ENCODE data around the gene KSR1.
"Not testable (repeated sequence)": the region's sequence is repeated elsewhere in the genome, so short reads cannot be mapped to it uniquely, and the experiment has no call there.

Gene KSR1

DNA sequence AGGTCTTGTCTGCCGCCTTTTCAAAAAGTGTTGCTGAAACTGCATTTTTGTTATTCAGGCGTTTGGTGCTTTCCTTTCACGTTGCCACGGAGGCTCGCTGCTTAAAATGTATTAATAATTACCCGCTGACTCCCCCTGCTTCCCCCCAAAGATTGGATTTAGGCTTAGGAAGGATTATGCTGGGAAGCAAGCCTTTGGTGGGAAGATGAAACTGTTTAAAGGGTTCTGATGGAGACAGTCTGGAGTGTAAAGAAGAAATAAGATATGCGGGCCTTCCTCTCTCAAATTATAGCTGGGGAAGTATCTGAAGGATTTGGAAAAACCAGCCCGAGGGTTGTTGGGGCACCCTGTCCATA lies 1.1 kb downstream of the KSR1 start:
- Histone ChIP-seq H3K4me3 (ENCODE audit: low read length) (peak overlapping the region; percentile 79), H3K27ac (ENCODE audit: low read length) (no peak overlapping the region), H3K9ac (ENCODE audit: low read depth, low read length) (peak overlapping the region; percentile 52; the same call in 1 of the 2 replicates), H3K4me1 (ENCODE audit: insufficient read depth, low read length) (peaks cover 29% of the 10 kb centered on the region), H3K36me3 (ENCODE audit: insufficient read depth, low read depth, low read length) (no peaks in the 10 kb centered on the region), H3K9me3 (ENCODE audit: insufficient read depth, low read depth, low read length) (no peaks in the 10 kb centered on the region), H3K27me3 (ENCODE audit: insufficient read depth, low read length) (peaks cover 29% of the 10 kb centered on the region)

- Histone ChIP-seq H3K9ac (ENCODE audit: low read depth, low read length) (peak overlapping the region; percentile 52; the same call in 1 of the 2 replicates), H3K27me3 (ENCODE audit: insufficient read depth, low read length) (peaks cover 29% of the 10 kb centered on the region), H3K4me3 (ENCODE audit: low read length) (peak overlapping the region; percentile 79), H3K4me1 (ENCODE audit: insufficient read depth, low read length) (peaks cover 29% of the 10 kb centered on the region), H3K9me3 (ENCODE audit: insufficient read depth, low read depth, low read length) (no peaks in the 10 kb centered on the region), H3K27ac (ENCODE audit: low read length) (no peak overlapping the region), H3K36me3 (ENCODE audit: insufficient read depth, low read depth, low read length) (no peaks in the 10 kb centered on the region)
These were observed 1.7 kb downstream of the KSR1 start for GRCh38 chr17:27457731-27458523.

- Histone ChIP-seq H3K36me3 (ENCODE audit: insufficient read depth, low read depth, low read length) (no peaks in the 10 kb centered on the region), H3K4me3 (ENCODE audit: low read length) (peak overlapping the region; percentile 79), H3K4me1 (ENCODE audit: insufficient read depth, low read length) (peaks cover 30% of the 10 kb centered on the region), H3K9ac (ENCODE audit: low read depth, low read length) (no peak overlapping the region), H3K27me3 (ENCODE audit: insufficient read depth, low read length) (peaks cover 29% of the 10 kb centered on the region), H3K9me3 (ENCODE audit: insufficient read depth, low read depth, low read length) (no peaks in the 10 kb centered on the region), H3K27ac (ENCODE audit: low read length) (no peak overlapping the region)
These were observed 2.3 kb downstream of the KSR1 start for GRCh38 chr17:27458524-27458908.

GRCh38 chr17:27459433-27459832 lies 3.2 kb downstream of the KSR1 start:
- H3K27me3 ChIP-seq (ENCODE audit: insufficient read depth, low read length), result peaks cover 29% of the 10 kb centered on the region
- H3K9me3 ChIP-seq (ENCODE audit: insufficient read depth, low read depth, low read length), result no peaks in the 10 kb centered on the region
- no peak overlapping the region for H3K4me3 ChIP-seq (ENCODE audit: low read length)
- no peaks in the 10 kb centered on the region for H3K36me3 ChIP-seq (ENCODE audit: insufficient read depth, low read depth, low read length)
- H3K9ac ChIP-seq (ENCODE audit: low read depth, low read length), result no peak overlapping the region
- H3K27ac ChIP-seq (ENCODE audit: low read length), result no peak overlapping the region
- H3K4me1 ChIP-seq (ENCODE audit: insufficient read depth, low read length), result peaks cover 36% of the 10 kb centered on the region

GRCh38 chr17:27460196-27460725 lies 4.0 kb downstream of the KSR1 start:
- Histone ChIP-seq H3K9me3 (ENCODE audit: insufficient read depth, low read depth, low read length) (no peaks in the 10 kb centered on the region), H3K9ac (ENCODE audit: low read depth, low read length) (no peak overlapping the region), H3K4me1 (ENCODE audit: insufficient read depth, low read length) (peaks cover 35% of the 10 kb centered on the region), H3K4me3 (ENCODE audit: low read length) (no peak overlapping the region), H3K27ac (ENCODE audit: low read length) (no peak overlapping the region), H3K36me3 (ENCODE audit: insufficient read depth, low read depth, low read length) (no peaks in the 10 kb centered on the region), H3K27me3 (ENCODE audit: insufficient read depth, low read length) (peaks cover 26% of the 10 kb centered on the region)

- no peak overlapping the region for H3K9ac ChIP-seq (ENCODE audit: low read depth, low read length)
These were observed 5.1 kb downstream of the KSR1 start for GRCh38 chr17:27461192-27461859.

DNA sequence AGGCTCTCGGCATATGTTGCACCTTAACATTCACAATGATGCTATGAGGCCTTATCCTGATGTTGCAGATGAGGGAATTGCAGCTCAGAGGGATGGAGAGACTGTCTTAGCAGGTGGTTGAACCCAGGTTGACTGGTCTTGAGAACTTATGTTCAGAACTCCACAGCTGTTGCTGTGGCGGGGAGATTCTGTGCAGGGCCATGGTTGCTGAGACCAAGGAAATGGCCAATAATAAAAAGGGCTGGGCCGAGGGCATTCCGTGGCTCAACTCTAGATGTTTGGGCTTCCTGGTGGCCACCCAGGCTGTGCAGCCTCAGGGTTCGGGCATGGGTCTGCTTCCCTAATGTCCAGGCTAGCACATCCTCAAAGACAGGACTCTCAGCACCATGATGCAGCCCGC lies 5.9 kb downstream of the KSR1 start:
- no peak overlapping the region for H3K9ac ChIP-seq (ENCODE audit: low read depth, low read length)
- no peak overlapping the region for H3K27ac ChIP-seq (ENCODE audit: low read length)
- no peaks in the 10 kb centered on the region for H3K9me3 ChIP-seq (ENCODE audit: insufficient read depth, low read depth, low read length)
- H3K4me1 ChIP-seq (ENCODE audit: insufficient read depth, low read length), result peaks cover 47% of the 10 kb centered on the region
- no peak overlapping the region for H3K4me3 ChIP-seq (ENCODE audit: low read length)
- H3K36me3 ChIP-seq (ENCODE audit: insufficient read depth, low read depth, low read length), result no peaks in the 10 kb centered on the region
- peaks cover 20% of the 10 kb centered on the region for H3K27me3 ChIP-seq (ENCODE audit: insufficient read depth, low read length)

More at GRCh38 chr17:27461192-27461859, 5.1 kb downstream of the KSR1 start:
- peaks cover 23% of the 10 kb centered on the region for H3K27me3 ChIP-seq (ENCODE audit: insufficient read depth, low read length)
- peaks cover 38% of the 10 kb centered on the region for H3K4me1 ChIP-seq (ENCODE audit: insufficient read depth, low read length)
- H3K9me3 ChIP-seq (ENCODE audit: insufficient read depth, low read depth, low read length), result no peaks in the 10 kb centered on the region
- H3K27ac ChIP-seq (ENCODE audit: low read length), result no peak overlapping the region
- no peak overlapping the region for H3K4me3 ChIP-seq (ENCODE audit: low read length)
- no peaks in the 10 kb centered on the region for H3K36me3 ChIP-seq (ENCODE audit: insufficient read depth, low read depth, low read length)

DNA sequence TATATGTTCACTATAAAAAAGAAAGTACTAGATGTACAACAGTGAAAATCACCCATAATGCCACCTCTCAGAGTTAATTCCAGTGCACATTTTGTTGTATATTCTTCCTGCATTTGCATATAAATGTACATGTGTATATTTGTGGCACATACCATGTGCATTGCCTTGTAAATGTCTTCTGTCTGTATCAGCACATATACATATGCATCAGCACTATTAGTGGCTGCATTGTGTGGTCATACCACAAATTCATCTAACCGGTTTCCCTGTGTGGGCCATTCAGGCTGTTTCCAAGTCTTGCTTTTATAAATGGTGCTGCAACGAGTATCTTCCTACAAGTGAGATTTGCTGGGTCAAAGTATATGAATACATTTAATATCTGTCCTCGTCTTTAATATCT lies 6.5 kb downstream of the KSR1 start:
- no peak overlapping the region for H3K9ac ChIP-seq (ENCODE audit: low read depth, low read length)
- no peak overlapping the region for H3K4me3 ChIP-seq (ENCODE audit: low read length)
- H3K36me3 ChIP-seq (ENCODE audit: insufficient read depth, low read depth, low read length), result no peaks in the 10 kb centered on the region
- no peaks in the 10 kb centered on the region for H3K9me3 ChIP-seq (ENCODE audit: insufficient read depth, low read depth, low read length)
- H3K4me1 ChIP-seq (ENCODE audit: insufficient read depth, low read length), result peaks cover 47% of the 10 kb centered on the region
- H3K27me3 ChIP-seq (ENCODE audit: insufficient read depth, low read length), result peaks cover 14% of the 10 kb centered on the region; the same call in 1 of the 2 replicates
- no peak overlapping the region for H3K27ac ChIP-seq (ENCODE audit: low read length)

DNA sequence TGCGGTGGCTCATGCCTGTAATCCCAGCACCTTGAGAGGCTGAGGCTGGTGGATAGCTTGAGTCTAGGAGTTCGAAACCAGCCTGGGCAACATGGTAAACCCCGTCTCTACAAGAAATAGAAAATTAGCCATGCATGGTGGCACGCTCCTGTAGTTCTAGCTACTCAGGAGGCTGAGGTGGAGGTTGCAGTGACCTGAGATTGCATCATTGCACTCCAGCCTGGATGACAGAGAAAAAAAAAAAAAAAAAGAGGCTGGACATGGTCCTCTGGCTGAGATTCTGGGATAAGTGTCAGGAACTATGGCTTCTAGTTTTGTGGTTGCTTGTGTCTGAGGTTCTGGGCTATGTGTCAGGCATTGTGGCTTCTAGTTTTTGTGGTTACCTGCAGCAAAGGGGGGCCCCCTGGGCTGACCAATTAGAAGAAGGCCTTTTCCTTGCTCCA lies 7.0 kb downstream of the KSR1 start:
- H3K36me3 ChIP-seq (ENCODE audit: insufficient read depth, low read depth, low read length), result no peaks in the 10 kb centered on the region
- H3K27me3 ChIP-seq (ENCODE audit: insufficient read depth, low read length), result peaks cover 9% of the 10 kb centered on the region; the same call in 1 of the 2 replicates
- no peak overlapping the region for H3K9ac ChIP-seq (ENCODE audit: low read depth, low read length)
- no peak overlapping the region for H3K27ac ChIP-seq (ENCODE audit: low read length)
- no peak overlapping the region for H3K4me3 ChIP-seq (ENCODE audit: low read length)
- H3K4me1 ChIP-seq (ENCODE audit: insufficient read depth, low read length), result peaks cover 42% of the 10 kb centered on the region
- no peaks in the 10 kb centered on the region for H3K9me3 ChIP-seq (ENCODE audit: insufficient read depth, low read depth, low read length)

GRCh38 chr17:27464019-27464418 lies 7.8 kb downstream of the KSR1 start:
- not testable (repeated sequence) for H3K9me3 ChIP-seq (ENCODE audit: insufficient read depth, low read depth, low read length); H3K9ac ChIP-seq (ENCODE audit: low read depth, low read length); H3K27me3 ChIP-seq (ENCODE audit: insufficient read depth, low read length); H3K36me3 ChIP-seq (ENCODE audit: insufficient read depth, low read depth, low read length); H3K4me3 ChIP-seq (ENCODE audit: low read length); H3K27ac ChIP-seq (ENCODE audit: low read length)
- peaks cover 41% of the 10 kb centered on the region for H3K4me1 ChIP-seq (ENCODE audit: insufficient read depth, low read length)

- H3K4me1 ChIP-seq (ENCODE audit: insufficient read depth, low read length), result peaks cover 41% of the 10 kb centered on the region
These were observed 8.2 kb downstream of the KSR1 start for GRCh38 chr17:27464431-27464830.

GRCh38 chr17:27465875-27466274 lies 9.6 kb downstream of the KSR1 start:
- not testable (repeated sequence) for H3K4me3 ChIP-seq (ENCODE audit: low read length); H3K27me3 ChIP-seq (ENCODE audit: insufficient read depth, low read length); H3K36me3 ChIP-seq (ENCODE audit: insufficient read depth, low read depth, low read length); H3K9me3 ChIP-seq (ENCODE audit: insufficient read depth, low read depth, low read length)
- Histone ChIP-seq H3K9ac (ENCODE audit: low read depth, low read length) (peak overlapping the region; percentile 50; the same call in 1 of the 2 replicates), H3K4me1 (ENCODE audit: insufficient read depth, low read length) (peaks cover 40% of the 10 kb centered on the region), H3K27ac (ENCODE audit: low read length) (peak overlapping the region; percentile 81)

More at GRCh38 chr17:27464431-27464830, 8.2 kb downstream of the KSR1 start:
- Histone ChIP-seq H3K36me3 (ENCODE audit: insufficient read depth, low read depth, low read length) (no peaks in the 10 kb centered on the region), H3K9ac (ENCODE audit: low read depth, low read length) (no peak overlapping the region), H3K27ac (ENCODE audit: low read length) (no peak overlapping the region), H3K27me3 (ENCODE audit: insufficient read depth, low read length) (no peaks in the 10 kb centered on the region; the same call in 1 of the 2 replicates), H3K4me3 (ENCODE audit: low read length) (no peak overlapping the region), H3K9me3 (ENCODE audit: insufficient read depth, low read depth, low read length) (no peaks in the 10 kb centered on the region)

Data from iPS-20b (cell line).